ENCODE results near the gene PKNOX2.

Gene PKNOX2

GRCh38 chr11:125359130-125359529 is 194.6 kb downstream of the PKNOX2 start:
- Histone ChIP-seq H3K4me3 (ENCODE audit: low read depth, low read length) (peak overlapping the region; percentile 16), H4K12ac (ENCODE audit: low read depth, low read length) (no peak overlapping the region), H3K9me3 (ENCODE audit: insufficient read depth, low read depth, low read length) (peaks cover 2% of the 10 kb centered on the region), H3K14ac (ENCODE audit: low read length) (no peak overlapping the region), H3K4me2 (ENCODE audit: low read length) (no peak overlapping the region), H3K9ac (ENCODE audit: low read length) (no peak overlapping the region), H3K18ac (ENCODE audit: low read length) (no peak overlapping the region), H3K27me3 (ENCODE audit: insufficient read depth, low read length) (no peaks in the 10 kb centered on the region), H2AFZ (ENCODE audit: insufficient read depth, low read length, poor library complexity) (no peak overlapping the region), H3K27ac (ENCODE audit: low read depth, low read length) (no peak overlapping the region), H3K4me1 (ENCODE audit: control insufficient read depth in 1 of 2, insufficient read depth in 2 of 2, low read length in 2 of 2) (no peaks in the 10 kb centered on the region), H3K36me3 (ENCODE audit: control insufficient read depth in 1 of 2, insufficient read depth in 2 of 2, low read length in 2 of 2) (no peaks in the 10 kb centered on the region), H2BK120ac (ENCODE audit: insufficient read depth, low read length, poor library complexity) (no peak overlapping the region), H2BK5ac (ENCODE audit: low read depth, low read length, poor library complexity) (no peak overlapping the region), H3K79me2 (ENCODE audit: control insufficient read depth, insufficient read depth, low read length, poor library complexity) (no peaks in the 10 kb centered on the region), H3K79me1 (ENCODE audit: low read length) (no peaks in the 10 kb centered on the region), H4K8ac (ENCODE audit: low read depth, low read length) (no peak overlapping the region), H2BK12ac (ENCODE audit: low read length) (no peak overlapping the region), H3K23ac (ENCODE audit: low read length) (no peak overlapping the region), H3K4ac (ENCODE audit: low read depth, low read length) (no peak overlapping the region), H4K91ac (ENCODE audit: low read depth, low read length) (no peak overlapping the region), H2AK5ac (ENCODE audit: low read length) (no peak overlapping the region)
- no CpG with 5 or more reads among the region's 9 CpGs for WGBS (ENCODE audit: extremely low coverage, insufficient coverage, insufficient read length)
- DNase-seq: no peak

DNA sequence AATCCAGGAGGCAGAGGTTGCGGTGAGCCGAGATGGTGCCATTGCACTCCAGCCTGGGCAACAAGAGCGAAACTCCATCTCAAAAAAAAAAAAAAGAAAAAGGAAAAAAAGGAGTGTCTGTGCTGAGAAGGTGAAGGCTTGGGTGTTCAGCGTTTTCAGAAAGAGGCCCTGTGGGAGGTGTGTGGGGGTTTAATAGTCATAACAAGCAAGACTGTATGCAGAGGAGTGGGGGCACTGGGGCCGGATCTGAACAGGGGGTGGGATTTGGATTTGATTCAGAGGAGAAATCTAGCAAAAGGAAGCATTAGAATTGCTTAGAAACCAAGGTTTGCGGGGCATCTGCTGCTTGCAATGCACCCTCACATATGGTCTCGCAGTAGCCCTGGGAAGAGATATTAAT is 195.5 kb downstream of the PKNOX2 start:
- WGBS (ENCODE audit: extremely low coverage, insufficient coverage, insufficient read length): no CpG with 5 or more reads among the region's 7 CpGs
- Histone ChIP-seq H2BK5ac (ENCODE audit: low read depth, low read length, poor library complexity) (no peak overlapping the region), H3K36me3 (ENCODE audit: control insufficient read depth in 1 of 2, insufficient read depth in 2 of 2, low read length in 2 of 2) (no peaks in the 10 kb centered on the region), H2BK12ac (ENCODE audit: low read length) (no peak overlapping the region), H4K12ac (ENCODE audit: low read depth, low read length) (no peak overlapping the region), H3K18ac (ENCODE audit: low read length) (no peak overlapping the region), H3K9me3 (ENCODE audit: insufficient read depth, low read depth, low read length) (peaks cover 2% of the 10 kb centered on the region), H4K8ac (ENCODE audit: low read depth, low read length) (no peak overlapping the region), H3K27ac (ENCODE audit: low read depth, low read length) (no peak overlapping the region), H4K91ac (ENCODE audit: low read depth, low read length) (no peak overlapping the region), H2AK5ac (ENCODE audit: low read length) (no peak overlapping the region), H3K4me3 (ENCODE audit: low read depth, low read length) (no peak overlapping the region), H3K79me2 (ENCODE audit: control insufficient read depth, insufficient read depth, low read length, poor library complexity) (no peaks in the 10 kb centered on the region), H3K79me1 (ENCODE audit: low read length) (no peaks in the 10 kb centered on the region), H3K14ac (ENCODE audit: low read length) (no peak overlapping the region), H2AFZ (ENCODE audit: insufficient read depth, low read length, poor library complexity) (no peak overlapping the region), H3K4me1 (ENCODE audit: control insufficient read depth in 1 of 2, insufficient read depth in 2 of 2, low read length in 2 of 2) (no peaks in the 10 kb centered on the region), H3K23ac (ENCODE audit: low read length) (no peak overlapping the region), H2BK120ac (ENCODE audit: insufficient read depth, low read length, poor library complexity) (no peak overlapping the region), H3K9ac (ENCODE audit: low read length) (no peak overlapping the region), H3K4me2 (ENCODE audit: low read length) (no peak overlapping the region), H3K27me3 (ENCODE audit: insufficient read depth, low read length) (no peaks in the 10 kb centered on the region), H3K4ac (ENCODE audit: low read depth, low read length) (no peak overlapping the region)
- DNase-seq: no peak

DNA sequence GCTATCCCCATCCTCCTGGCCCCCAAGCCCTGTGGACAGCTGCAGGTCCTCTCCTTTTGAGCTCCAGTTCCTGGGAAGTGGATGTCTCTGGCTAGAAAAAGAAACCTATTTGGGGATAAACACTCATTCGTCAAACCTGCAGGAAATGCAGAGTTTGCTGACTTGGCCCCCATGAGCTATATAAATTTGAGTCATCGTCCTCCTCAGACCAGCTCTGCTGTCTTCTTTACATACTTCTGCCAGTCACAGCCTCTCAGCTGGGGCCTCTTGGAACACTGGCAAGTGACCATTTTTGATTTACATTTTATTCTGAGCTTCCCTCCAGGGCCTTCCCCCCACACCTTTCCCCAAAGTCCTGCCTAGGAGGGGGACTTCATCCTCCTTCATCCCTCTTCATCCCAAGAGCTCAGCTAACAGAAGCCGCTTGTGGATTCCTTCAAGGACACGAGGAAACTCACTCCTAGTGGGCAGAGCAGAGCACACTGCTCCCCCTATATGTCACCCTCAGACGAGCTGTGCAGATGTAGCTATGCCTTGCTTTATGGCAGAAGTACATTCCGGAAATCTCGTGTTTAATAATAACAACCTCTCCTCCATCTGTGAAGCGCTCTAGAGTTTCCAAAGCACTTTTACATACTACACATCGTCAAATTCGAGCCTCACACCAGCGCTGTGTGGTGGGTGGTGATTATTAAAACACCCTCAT is 199.7 kb downstream of the PKNOX2 start:
- H2AK5ac ChIP-seq (ENCODE audit: low read length): no peak overlapping the region
- no peak for DNase-seq

DNA sequence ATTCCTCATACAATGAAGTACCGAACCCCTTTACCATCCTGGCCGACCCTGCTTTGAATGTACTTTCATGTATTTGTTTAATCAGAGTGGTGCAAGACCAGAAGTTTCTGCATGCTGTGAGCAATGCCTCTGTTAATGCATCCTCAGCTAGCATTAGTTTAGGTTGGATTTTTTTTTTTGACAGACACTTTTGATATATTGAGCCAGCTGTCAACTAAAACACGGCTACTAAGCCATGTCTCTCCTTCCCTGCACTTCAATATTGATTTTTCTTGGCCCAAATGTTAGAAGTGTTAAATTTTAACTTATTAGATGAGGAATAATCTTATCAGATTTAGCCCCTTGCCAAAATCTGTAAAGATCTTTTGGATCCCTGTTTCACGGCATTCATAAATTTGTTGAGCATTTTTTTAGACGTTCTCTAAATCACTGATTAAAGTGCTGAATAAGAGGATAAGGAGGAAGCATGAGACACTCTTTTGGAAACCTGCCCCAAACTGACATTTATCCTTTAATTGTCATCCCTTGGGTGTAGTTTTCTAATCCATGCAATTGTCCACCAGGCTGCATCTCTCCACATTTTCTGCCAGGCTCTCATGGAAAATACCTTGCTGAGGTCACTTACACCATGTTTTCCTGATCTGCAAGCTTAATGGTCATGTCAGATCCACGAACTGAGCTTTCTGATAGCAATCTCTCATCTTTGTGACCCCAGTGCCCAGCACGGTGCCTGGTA is 200.8 kb downstream of the PKNOX2 start:
- Histone ChIP-seq H3K23ac (ENCODE audit: low read length) (no peak overlapping the region), H3K36me3 (ENCODE audit: control insufficient read depth in 1 of 2, insufficient read depth in 2 of 2, low read length in 2 of 2) (no peaks in the 10 kb centered on the region), H3K9ac (ENCODE audit: low read length) (no peak overlapping the region), H2AFZ (ENCODE audit: insufficient read depth, low read length, poor library complexity) (no peak overlapping the region), H3K79me1 (ENCODE audit: low read length) (no peaks in the 10 kb centered on the region), H2BK12ac (ENCODE audit: low read length) (no peak overlapping the region), H3K4me2 (ENCODE audit: low read length) (no peak overlapping the region), H3K14ac (ENCODE audit: low read length) (no peak overlapping the region), H3K9me3 (ENCODE audit: insufficient read depth, low read depth, low read length) (no peaks in the 10 kb centered on the region), H3K4me1 (ENCODE audit: control insufficient read depth in 1 of 2, insufficient read depth in 2 of 2, low read length in 2 of 2) (no peaks in the 10 kb centered on the region), H3K4me3 (ENCODE audit: low read depth, low read length) (no peak overlapping the region), H3K18ac (ENCODE audit: low read length) (no peak overlapping the region), H4K91ac (ENCODE audit: low read depth, low read length) (no peak overlapping the region), H3K4ac (ENCODE audit: low read depth, low read length) (no peak overlapping the region), H4K8ac (ENCODE audit: low read depth, low read length) (no peak overlapping the region), H2BK5ac (ENCODE audit: low read depth, low read length, poor library complexity) (no peak overlapping the region), H3K79me2 (ENCODE audit: control insufficient read depth, insufficient read depth, low read length, poor library complexity) (no peaks in the 10 kb centered on the region), H3K27ac (ENCODE audit: low read depth, low read length) (no peak overlapping the region), H3K27me3 (ENCODE audit: insufficient read depth, low read length) (no peaks in the 10 kb centered on the region), H4K12ac (ENCODE audit: low read depth, low read length) (no peak overlapping the region), H2AK5ac (ENCODE audit: low read length) (no peak overlapping the region), H2BK120ac (ENCODE audit: insufficient read depth, low read length, poor library complexity) (no peak overlapping the region)
- WGBS (ENCODE audit: extremely low coverage, insufficient coverage, insufficient read length): 100% methylated on average over 1 of the region's 7 CpGs
- DNase-seq: no peak

More for the DNA sequence above, 199.7 kb downstream of the PKNOX2 start:
- H4K8ac ChIP-seq (ENCODE audit: low read depth, low read length): no peak overlapping the region
- H3K9ac ChIP-seq (ENCODE audit: low read length): no peak overlapping the region
- no peak overlapping the region for H2BK12ac ChIP-seq (ENCODE audit: low read length)
- H2BK5ac ChIP-seq (ENCODE audit: low read depth, low read length, poor library complexity): no peak overlapping the region
- H3K79me2 ChIP-seq (ENCODE audit: control insufficient read depth, insufficient read depth, low read length, poor library complexity): no peaks in the 10 kb centered on the region
- no peak overlapping the region for H3K4me2 ChIP-seq (ENCODE audit: low read length)
- H4K12ac ChIP-seq (ENCODE audit: low read depth, low read length): no peak overlapping the region
- no peaks in the 10 kb centered on the region for H3K79me1 ChIP-seq (ENCODE audit: low read length)
- H3K4me3 ChIP-seq (ENCODE audit: low read depth, low read length): no peak overlapping the region
- no peaks in the 10 kb centered on the region for H3K36me3 ChIP-seq (ENCODE audit: control insufficient read depth in 1 of 2, insufficient read depth in 2 of 2, low read length in 2 of 2)
- H3K9me3 ChIP-seq (ENCODE audit: insufficient read depth, low read depth, low read length): no peaks in the 10 kb centered on the region
- no peak overlapping the region for H3K4ac ChIP-seq (ENCODE audit: low read depth, low read length)
- H2AFZ ChIP-seq (ENCODE audit: insufficient read depth, low read length, poor library complexity): no peak overlapping the region
- H2BK120ac ChIP-seq (ENCODE audit: insufficient read depth, low read length, poor library complexity): no peak overlapping the region
- WGBS (ENCODE audit: extremely low coverage, insufficient coverage, insufficient read length): no CpG with 5 or more reads among the region's 11 CpGs
- no peak overlapping the region for H3K27ac ChIP-seq (ENCODE audit: low read depth, low read length)
- no peaks in the 10 kb centered on the region for H3K27me3 ChIP-seq (ENCODE audit: insufficient read depth, low read length)
- H3K23ac ChIP-seq (ENCODE audit: low read length): no peak overlapping the region
- no peak overlapping the region for H4K91ac ChIP-seq (ENCODE audit: low read depth, low read length)
- no peaks in the 10 kb centered on the region for H3K4me1 ChIP-seq (ENCODE audit: control insufficient read depth in 1 of 2, insufficient read depth in 2 of 2, low read length in 2 of 2)
- H3K14ac ChIP-seq (ENCODE audit: low read length): no peak overlapping the region
- H3K18ac ChIP-seq (ENCODE audit: low read length): no peak overlapping the region
